K562 (cell line): ENCODE measurements around the gene IGSF9. TPM values are rescaled to one million over a fixed set of nuclear protein-coding genes. Genes with fewer than 3 reads are reported as not detected.

ENCODE experiments used
- ATF1 ChIP-seq, 2 experiments: fragments of 450-650 bp in 1 of 2; IDR thresholded peaks; 2 replicates each; pipeline ENCODE4 v1.6.1; 2016; ENCODE audit warnings: missing compliant biosample characterization in 1 of 2, missing genetic modification characterization in 1 of 2
- BDP1 ChIP-seq: IDR thresholded peaks from 3 replicates; pipeline ENCODE4 v1.6.1; 2011; ENCODE audit not compliant: insufficient read length, insufficient read depth
- CBX8 ChIP-seq: fragments of 200-600 bp; sonication (generic); IDR thresholded peaks from 2 replicates; pipeline ENCODE4 v1.6.1; 2012; ENCODE audit warnings: borderline replicate concordance, mixed run types, low read depth, mild to moderate bottlenecking, moderate library complexity, mixed read lengths, low read length, control low read depth, inconsistent platforms; ENCODE audit not compliant: poor library complexity, severe bottlenecking; ENCODE audit errors: extremely low read depth
- CTBP1 ChIP-seq: fragments of 450-650 bp; IDR thresholded peaks from 2 replicates; pipeline ENCODE4 v1.6.1; 2016; ENCODE audit warnings: borderline replicate concordance
- CTCFL ChIP-seq: IDR thresholded peaks from 2 replicates; pipeline ENCODE4 v1.6.1; 2011; ENCODE audit warnings: borderline replicate concordance, low read depth, mild to moderate bottlenecking, moderate library complexity, low read length; ENCODE audit not compliant: insufficient read depth, poor library complexity, severe bottlenecking
- DEAF1 ChIP-seq: fragments of 450-650 bp; formaldehyde crosslinking; IDR thresholded peaks from 2 replicates; pipeline ENCODE4 v1.4.0; 2020; ENCODE audit warnings: mild to moderate bottlenecking, moderate library complexity
- EGR1 ChIP-seq: fragments of 450-650 bp; conservative IDR thresholded peaks from 2 replicates; pipeline ENCODE4 v1.6.1; 2017; ENCODE audit warnings: mild to moderate bottlenecking
- HLTF ChIP-seq: fragments of 450-650 bp; IDR thresholded peaks from 2 replicates; pipeline ENCODE4 v1.6.1; 2016
- NRF1 ChIP-seq, 2 experiments: fragments of 450-650 bp; IDR thresholded peaks in 1 of 2; conservative IDR thresholded peaks in 1 of 2; 2 replicates each; pipeline ENCODE4 v1.6.1; 2014; ENCODE audit warnings: mild to moderate bottlenecking in 2 of 2
- SMAD1 ChIP-seq: fragments of 150-350 bp; IDR thresholded peaks from 2 replicates; pipeline ENCODE4 v1.6.1; 2014; ENCODE audit warnings: low read length, low read depth; ENCODE audit not compliant: partially characterized antibody
- TEAD2 ChIP-seq: fragments of 450-650 bp; IDR thresholded peaks from 2 replicates; pipeline ENCODE4 v1.6.1; 2016; ENCODE audit warnings: missing genetic modification characterization, control low read depth, missing compliant biosample characterization
- TGIF2 ChIP-seq: sonication (generic); formaldehyde crosslinking; IDR thresholded peaks from 2 replicates; pipeline ENCODE4 v1.8.1; 2022; ENCODE audit warnings: mild to moderate bottlenecking, missing genetic modification reagents, moderate library complexity
- TRIM25 ChIP-seq: fragments of 450-650 bp; IDR thresholded peaks from 2 replicates; pipeline ENCODE4 v1.7.0; 2016; ENCODE audit warnings: borderline replicate concordance
- ZHX1 ChIP-seq: fragments of 150-350 bp; conservative IDR thresholded peaks from 2 replicates; pipeline ENCODE4 v1.6.1; 2014; ENCODE audit warnings: low read length
- ZNF354B ChIP-seq: fragments of 250-450 bp; sonication (Bioruptor Pico); IDR thresholded peaks from 2 replicates; pipeline ENCODE4 v1.4.0; 2020
- ZNF57 ChIP-seq: fragments of 450-650 bp; formaldehyde crosslinking; IDR thresholded peaks from 2 replicates; pipeline ENCODE4 v1.4.0; 2020; ENCODE audit warnings: mild to moderate bottlenecking, moderate library complexity
- polyA plus RNA-seq, 8 experiments: library from polyadenylated mRNA; depleted of rRNA in 4 of 8; stranded (reverse) in 5 of 8; unstranded in 3 of 8; fragments of >200 nt; fragmentation: Nextera tagmentation in 2 of 8; fragmentation: Illumina TruSeq in 1 of 8; extraction: Ambion mirVana in 2 of 8; extraction: Trizol in 1 of 8; gene quantifications; 2 replicates each; pipeline versions ENCODE4 v1.2.1 to v1.2.3, GENCODE V29; 2011 to 2014; ENCODE audit warnings: inconsistent platforms in 1 of 8, missing spikeins in 1 of 8
- total RNA-seq, 7 experiments: library from RNA; depleted of rRNA in 6 of 7; stranded (reverse); fragments of >200 nt in 6 of 7; fragmentation: Illumina TruSeq in 2 of 7; extraction: Trizol in 2 of 7; gene quantifications; 2 replicates each; pipeline versions ENCODE4 v1.2.1 to v1.2.3, GENCODE V29; 2011 to 2021; ENCODE audit warnings: low replicate concordance in 1 of 7

Gene IGSF9
- total and polyA plus RNA-seq, 9 of the 15 experiments (the other 6 are each of a cell fraction or from before 2014, with no cell fraction given) = 0.03 to 0.29 (median 0.07) TPM; not detected in 1

- TF ChIP-seq BDP1 (no peak), CTCFL (no peak), HLTF (no peak; the same call in 1 of the 2 replicates), CTBP1 (peak; percentile 33; the same call in 1 of the 2 replicates), ATF1 (CRISPR knock-in tag; IDR thresholded peaks at IDR 0.05) (no peak), ATF1 (tag; IDR thresholded peaks at IDR 0.05) (peak; percentile 74), CBX8 (no peak), ZNF57 (CRISPR knock-in tag) (no peak), EGR1 (no peak; the same call in 1 of the 2 replicates), TEAD2 (tag) (peak; percentile 59; the same call in 1 of the 2 replicates), NRF1 (conservative IDR thresholded peaks at IDR 0.05 in 1 of 2, IDR thresholded peaks at IDR 0.05 in 1 of 2) (peak; percentile 65 to 72), TRIM25 (no peak), ZHX1 (no peak), TGIF2 (CRISPR knock-in tag) (0 out of 2 replicates have a peak, but pooled peaks have one; percentile 13), DEAF1 (CRISPR knock-in tag) (0 out of 2 replicates have a peak, but pooled peaks have one; percentile 3), ZNF354B (no peak), SMAD1 (peak; percentile 70)
Observed at GRCh38 chr1:159924791-159925718, 20.4 kb downstream of the IGSF9 start, which contains the start of gene TAGLN2 (continued).
